DOHH2 (cell line): Measurements from ENCODE around the gene TUFT1.

ENCODE experiments used
- H3F3A ChIP-seq: fragments of 200-600 bp; sonication (generic), shearing (Covaris generic); 2 replicates; pipeline ENCODE4 v1.6.0; 2016; ENCODE audit warnings: antibody characterized with exemption, mild to moderate bottlenecking; ENCODE audit not compliant: control insufficient read depth, insufficient read depth
- H3K27ac ChIP-seq: fragments of 200-600 bp; sonication (generic); 2 replicates; pipeline ENCODE4 v1.5.1; 2014; ENCODE audit warnings: low read depth, mild to moderate bottlenecking, low read length, moderate library complexity
- H3K27me3 ChIP-seq: fragments of 200-600 bp; sonication (generic); 2 replicates; pipeline ENCODE4 v1.6.1; 2014; ENCODE audit warnings: mild to moderate bottlenecking, low read length, mixed read lengths; ENCODE audit not compliant: control insufficient read depth
- H3K36me3 ChIP-seq: fragments of 200-600 bp; sonication (generic); 2 replicates; pipeline ENCODE4 v1.6.1; 2014; ENCODE audit warnings: mild to moderate bottlenecking, low read length, moderate library complexity, mixed read lengths; ENCODE audit not compliant: control insufficient read depth
- H3K4me1 ChIP-seq: fragments of 200-600 bp; sonication (generic); 2 replicates; pipeline ENCODE4 v1.6.1; 2014; ENCODE audit warnings: mild to moderate bottlenecking, low read length, mixed read lengths; ENCODE audit not compliant: control insufficient read depth
- H3K4me2 ChIP-seq: fragments of 200-600 bp; sonication (generic); 2 replicates; pipeline ENCODE4 v1.6.0; 2014; ENCODE audit warnings: mild to moderate bottlenecking, low read length, moderate library complexity
- H3K4me3 ChIP-seq: fragments of 200-600 bp; sonication (generic); 2 replicates; pipeline ENCODE4 v1.5.1; 2014; ENCODE audit warnings: mild to moderate bottlenecking, low read length, mixed read lengths
- H3K79me2 ChIP-seq: fragments of 200-600 bp; sonication (generic); 2 replicates; pipeline ENCODE4 v1.6.1; 2014; ENCODE audit warnings: mild to moderate bottlenecking, low read length, mixed read lengths; ENCODE audit not compliant: control insufficient read depth
- H3K9me2 ChIP-seq: fragments of 200-600 bp; sonication (generic); replicated peaks from 2 replicates; pipeline ENCODE4 v1.6.1; 2014; ENCODE audit warnings: mild to moderate bottlenecking, low read length, mixed read lengths; ENCODE audit not compliant: control insufficient read depth
- H3K9me3 ChIP-seq: fragments of 200-600 bp; sonication (generic); 2 replicates; pipeline ENCODE4 v1.6.1; 2014; ENCODE audit warnings: antibody characterized with exemption, low read length, mixed read lengths; ENCODE audit not compliant: control insufficient read depth, insufficient read depth
- H4K20me1 ChIP-seq: fragments of 200-600 bp; sonication (generic); 2 replicates; pipeline ENCODE4 v1.6.0; 2014; ENCODE audit warnings: low read depth, mild to moderate bottlenecking, antibody characterized with exemption, low read length, moderate library complexity; ENCODE audit not compliant: control insufficient read depth, insufficient read depth
- EZH2phosphoT487 ChIP-seq: fragments of 200-600 bp; sonication (generic); IDR thresholded peaks from 2 replicates; pipeline ENCODE4 v1.6.1; 2017; ENCODE audit warnings: borderline replicate concordance, mild to moderate bottlenecking, antibody characterized with exemption, low read length, moderate library complexity, mixed read lengths
- TF ChIP-seq, protein P1 (sequence below): fragments of 200-600 bp; sonication (generic); IDR thresholded peaks from one replicate; pipeline ENCODE4 v1.5.1; 2014; ENCODE audit warnings: antibody characterized with exemption, mild to moderate bottlenecking, low read depth, low read length; ENCODE audit not compliant: poor library complexity, severe bottlenecking

Gene TUFT1

GRCh38 chr1:151546011-151546925 is 6.2 kb downstream of the TUFT1 start:
- H3K27me3 ChIP-seq, result peaks cover 9% of the 10 kb centered on the region
- no peak overlapping the region for H3K4me2 ChIP-seq
- no peak overlapping the region for H3K4me3 ChIP-seq
- no peaks in the 10 kb centered on the region for H3K4me1 ChIP-seq
- no peaks in the 10 kb centered on the region for H3K9me3 ChIP-seq
- no peaks in the 10 kb centered on the region for H3K36me3 ChIP-seq
- no peaks in the 10 kb centered on the region for H3K9me2 ChIP-seq
- TF ChIP-seq EZH2phosphoT487, result no peak
- no peak overlapping the region for H3K27ac ChIP-seq
- H3K79me2 ChIP-seq, result no peaks in the 10 kb centered on the region
- no peaks in the 10 kb centered on the region for H4K20me1 ChIP-seq
- H3F3A ChIP-seq, result no peaks in the 10 kb centered on the region

- TF ChIP-seq, protein P1, sequence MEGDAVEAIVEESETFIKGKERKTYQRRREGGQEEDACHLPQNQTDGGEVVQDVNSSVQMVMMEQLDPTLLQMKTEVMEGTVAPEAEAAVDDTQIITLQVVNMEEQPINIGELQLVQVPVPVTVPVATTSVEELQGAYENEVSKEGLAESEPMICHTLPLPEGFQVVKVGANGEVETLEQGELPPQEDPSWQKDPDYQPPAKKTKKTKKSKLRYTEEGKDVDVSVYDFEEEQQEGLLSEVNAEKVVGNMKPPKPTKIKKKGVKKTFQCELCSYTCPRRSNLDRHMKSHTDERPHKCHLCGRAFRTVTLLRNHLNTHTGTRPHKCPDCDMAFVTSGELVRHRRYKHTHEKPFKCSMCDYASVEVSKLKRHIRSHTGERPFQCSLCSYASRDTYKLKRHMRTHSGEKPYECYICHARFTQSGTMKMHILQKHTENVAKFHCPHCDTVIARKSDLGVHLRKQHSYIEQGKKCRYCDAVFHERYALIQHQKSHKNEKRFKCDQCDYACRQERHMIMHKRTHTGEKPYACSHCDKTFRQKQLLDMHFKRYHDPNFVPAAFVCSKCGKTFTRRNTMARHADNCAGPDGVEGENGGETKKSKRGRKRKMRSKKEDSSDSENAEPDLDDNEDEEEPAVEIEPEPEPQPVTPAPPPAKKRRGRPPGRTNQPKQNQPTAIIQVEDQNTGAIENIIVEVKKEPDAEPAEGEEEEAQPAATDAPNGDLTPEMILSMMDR, result no peak
- no peak for TF ChIP-seq EZH2phosphoT487
- Histone ChIP-seq H3K27ac (no peak overlapping the region), H3K9me2 (no peaks in the 10 kb centered on the region), H3K27me3 (peaks cover 3% of the 10 kb centered on the region; the same call in 1 of the 2 replicates), H3F3A (no peaks in the 10 kb centered on the region), H3K4me2 (no peak overlapping the region), H4K20me1 (no peaks in the 10 kb centered on the region), H3K4me3 (no peak overlapping the region), H3K4me1 (no peaks in the 10 kb centered on the region), H3K9me3 (no peaks in the 10 kb centered on the region), H3K36me3 (no peaks in the 10 kb centered on the region), H3K79me2 (no peaks in the 10 kb centered on the region)
Observed at GRCh38 chr1:151547119-151547899, 7.2 kb downstream of the TUFT1 start.

DNA sequence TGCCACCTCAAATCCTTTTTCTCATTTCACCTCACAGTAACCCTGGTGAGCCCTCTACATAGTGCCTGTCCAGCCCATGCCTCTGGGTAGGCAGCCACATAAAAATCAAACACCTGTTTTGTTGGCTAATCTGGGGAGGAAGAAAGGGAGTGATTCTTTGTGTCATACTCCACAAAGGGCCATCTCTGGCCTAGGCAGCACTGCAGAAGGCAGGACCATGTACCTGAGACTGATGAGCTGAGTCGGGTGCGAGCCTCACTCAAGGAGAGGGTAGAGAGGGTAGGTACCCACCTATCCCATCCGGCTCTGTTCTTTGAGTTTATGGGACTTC is 7.8 kb downstream of the TUFT1 start:
- Histone ChIP-seq H3K4me1 (no peaks in the 10 kb centered on the region), H3K36me3 (no peaks in the 10 kb centered on the region), H3K27ac (no peak overlapping the region), H3K79me2 (no peaks in the 10 kb centered on the region), H3K4me2 (no peak overlapping the region), H4K20me1 (no peaks in the 10 kb centered on the region), H3K9me2 (no peaks in the 10 kb centered on the region), H3F3A (no peaks in the 10 kb centered on the region), H3K4me3 (no peak overlapping the region), H3K9me3 (no peaks in the 10 kb centered on the region), H3K27me3 (no peaks in the 10 kb centered on the region)
- TF ChIP-seq, protein P1, result no peak
- TF ChIP-seq EZH2phosphoT487, result no peak

DNA sequence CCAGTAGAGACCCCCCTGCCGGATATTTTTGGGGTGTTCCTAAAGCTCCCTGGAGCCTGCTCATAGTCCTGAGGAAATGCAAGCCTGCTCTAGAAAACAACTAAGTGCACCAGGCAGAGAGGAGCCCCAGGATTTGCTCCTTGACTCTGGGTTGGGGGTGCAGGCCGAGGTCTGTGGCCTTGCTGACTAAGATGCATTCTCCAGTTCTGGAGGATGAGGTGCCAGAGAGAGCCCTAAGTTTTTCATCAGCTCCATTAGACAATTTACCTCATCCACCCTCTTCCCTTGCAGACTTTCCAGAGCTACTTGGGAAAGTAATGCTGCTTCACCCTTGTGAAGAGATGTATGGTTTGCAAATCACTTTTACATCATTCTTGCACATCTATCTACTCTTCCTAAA is 9.1 kb downstream of the TUFT1 start:
- no peak overlapping the region for H3K27ac ChIP-seq
- no peak overlapping the region for H3K4me2 ChIP-seq
- no peaks in the 10 kb centered on the region for H3K9me2 ChIP-seq
- TF ChIP-seq, protein P1, result no peak
- TF ChIP-seq EZH2phosphoT487, result no peak
- no peaks in the 10 kb centered on the region for H3F3A ChIP-seq
- H3K4me1 ChIP-seq, result no peaks in the 10 kb centered on the region
- no peaks in the 10 kb centered on the region for H3K36me3 ChIP-seq
- no peaks in the 10 kb centered on the region for H3K79me2 ChIP-seq
- H4K20me1 ChIP-seq, result no peaks in the 10 kb centered on the region
- no peaks in the 10 kb centered on the region for H3K27me3 ChIP-seq
- no peaks in the 10 kb centered on the region for H3K9me3 ChIP-seq
- no peak overlapping the region for H3K4me3 ChIP-seq
